ENCODE data around the gene NSA2.
"Not testable (repeated sequence)": the region's sequence is repeated elsewhere in the genome, so short reads cannot be mapped to it uniquely, and the experiment has no call there.

Gene NSA2

DNA sequence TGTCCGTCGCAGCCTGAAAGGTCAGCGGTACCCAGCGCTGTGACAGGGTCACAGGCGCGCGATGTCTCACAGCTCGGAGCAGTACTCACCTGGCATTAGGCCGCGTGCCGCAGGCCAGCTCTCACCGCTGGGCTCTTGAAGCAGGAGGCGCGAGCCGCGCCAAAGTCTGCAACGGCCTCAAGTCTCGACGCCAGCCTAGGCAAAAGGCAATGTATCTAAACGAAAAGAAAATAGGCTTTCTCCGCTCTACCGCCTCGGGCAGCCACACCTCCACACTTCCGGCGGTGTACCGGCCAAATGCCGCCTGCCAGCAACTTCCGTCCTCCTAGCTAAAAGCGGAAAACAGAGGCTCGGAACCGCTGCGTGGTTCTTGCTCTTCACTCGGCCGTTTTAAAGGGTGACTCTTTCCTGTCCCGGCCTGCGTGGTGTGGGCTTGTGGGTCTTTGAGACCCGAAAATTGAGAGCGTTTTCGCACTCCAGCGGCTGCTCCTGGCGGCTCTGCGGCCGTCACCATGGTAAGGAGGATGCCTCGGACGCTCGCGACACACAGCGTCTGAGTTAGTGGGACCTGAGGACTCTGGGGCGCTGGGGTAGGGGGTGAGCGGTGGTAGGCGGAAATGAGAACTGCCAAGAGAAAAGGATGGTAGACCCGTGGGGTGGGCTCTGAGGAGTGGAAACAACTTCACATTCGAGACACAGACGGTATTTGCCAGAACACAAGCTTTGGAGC lies at the start of gene NSA2, which contains the start of gene GFM2:
Gene NSA2, plus strand, starts transcription at position 401 of the 730 bp plus-strand sequence. Its CDS starts 112 bp downstream, at position 513.
Gene GFM2, minus strand, starts transcription at position 269 of the 730 bp plus-strand sequence. CDS start 3,375 bp downstream, outside the sequence.
- peak within 1 kb of the TSS; percentile 93 to 99 (median 96) for H3K27ac Mint-ChIP-seq
- H3K36me3 Mint-ChIP-seq (ENCODE audit: low read depth): peaks cover 27% of the 10 kb centered on the region
- peak within 1 kb of the TSS; percentile 99 to 100 (median 100) for H3K4me3 Mint-ChIP-seq
- peaks cover 27% of the 10 kb centered on the region for H3K4me1 Mint-ChIP-seq
- no peaks in the 10 kb centered on the region for H3K27me3 Mint-ChIP-seq (ENCODE audit: low read depth)
- TF ChIP-seq, protein P1, sequence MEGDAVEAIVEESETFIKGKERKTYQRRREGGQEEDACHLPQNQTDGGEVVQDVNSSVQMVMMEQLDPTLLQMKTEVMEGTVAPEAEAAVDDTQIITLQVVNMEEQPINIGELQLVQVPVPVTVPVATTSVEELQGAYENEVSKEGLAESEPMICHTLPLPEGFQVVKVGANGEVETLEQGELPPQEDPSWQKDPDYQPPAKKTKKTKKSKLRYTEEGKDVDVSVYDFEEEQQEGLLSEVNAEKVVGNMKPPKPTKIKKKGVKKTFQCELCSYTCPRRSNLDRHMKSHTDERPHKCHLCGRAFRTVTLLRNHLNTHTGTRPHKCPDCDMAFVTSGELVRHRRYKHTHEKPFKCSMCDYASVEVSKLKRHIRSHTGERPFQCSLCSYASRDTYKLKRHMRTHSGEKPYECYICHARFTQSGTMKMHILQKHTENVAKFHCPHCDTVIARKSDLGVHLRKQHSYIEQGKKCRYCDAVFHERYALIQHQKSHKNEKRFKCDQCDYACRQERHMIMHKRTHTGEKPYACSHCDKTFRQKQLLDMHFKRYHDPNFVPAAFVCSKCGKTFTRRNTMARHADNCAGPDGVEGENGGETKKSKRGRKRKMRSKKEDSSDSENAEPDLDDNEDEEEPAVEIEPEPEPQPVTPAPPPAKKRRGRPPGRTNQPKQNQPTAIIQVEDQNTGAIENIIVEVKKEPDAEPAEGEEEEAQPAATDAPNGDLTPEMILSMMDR (IDR thresholded peaks at IDR 0.05; ENCODE audit: unreplicated experiment in 3 of 3): no peak
- no peaks in the 10 kb centered on the region for H3K9me3 Mint-ChIP-seq

- no peaks in the 10 kb centered on the region for H3K27me3 Mint-ChIP-seq (ENCODE audit: low read depth)
- no peaks in the 10 kb centered on the region for H3K4me1 Mint-ChIP-seq
- peaks cover 33% of the 10 kb centered on the region for H3K36me3 Mint-ChIP-seq (ENCODE audit: low read depth)
- no peak overlapping the region for H3K27ac Mint-ChIP-seq
- TF ChIP-seq, protein P1 (IDR thresholded peaks at IDR 0.05; ENCODE audit: unreplicated experiment in 3 of 3): no peak
- peaks cover under 1% of the 10 kb centered on the region for H3K9me3 Mint-ChIP-seq
- no peak overlapping the region for H3K4me3 Mint-ChIP-seq
These were observed 49.5 kb upstream of the NSA2 start for GRCh38 chr5:74717596-74717995.

GRCh38 chr5:74722271-74722670 lies 44.8 kb upstream of the NSA2 start:
- Mint-ChIP-seq H3K9me3 (no peaks in the 10 kb centered on the region), H3K27me3 (ENCODE audit: low read depth) (no peaks in the 10 kb centered on the region), H3K4me3 (no peak overlapping the region), H3K27ac (no peak overlapping the region), H3K4me1 (no peaks in the 10 kb centered on the region), H3K36me3 (ENCODE audit: low read depth) (peaks cover 41% of the 10 kb centered on the region)
- TF ChIP-seq, protein P1 (IDR thresholded peaks at IDR 0.05; ENCODE audit: unreplicated experiment in 3 of 3): no peak

DNA sequence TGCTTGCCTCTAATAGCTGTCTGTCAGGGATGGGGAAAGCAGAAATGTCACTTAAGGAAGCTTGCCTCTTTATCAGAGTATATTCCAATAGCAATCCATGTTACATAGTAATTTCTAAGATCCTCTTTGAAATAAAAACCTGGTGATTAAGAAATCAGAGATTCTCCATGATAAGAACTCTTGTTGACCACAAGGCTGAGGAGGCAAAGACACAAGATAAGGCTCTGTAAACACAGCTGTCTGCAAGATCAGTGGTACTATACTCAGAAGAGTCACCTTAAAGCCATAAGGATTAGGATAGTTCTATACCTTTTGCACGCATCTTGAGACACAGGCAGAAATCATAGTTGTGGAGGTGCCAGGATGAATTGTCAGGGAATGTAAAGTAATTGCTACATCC lies 41.7 kb upstream of the NSA2 start:
- TF ChIP-seq, protein P1 (IDR thresholded peaks at IDR 0.05; ENCODE audit: unreplicated experiment in 3 of 3): no peak
- H3K27ac Mint-ChIP-seq: no peak overlapping the region
- H3K4me1 Mint-ChIP-seq: no peaks in the 10 kb centered on the region
- no peaks in the 10 kb centered on the region for H3K27me3 Mint-ChIP-seq (ENCODE audit: low read depth)
- H3K9me3 Mint-ChIP-seq: no peaks in the 10 kb centered on the region
- peaks cover 33% of the 10 kb centered on the region for H3K36me3 Mint-ChIP-seq (ENCODE audit: low read depth)
- H3K4me3 Mint-ChIP-seq: no peak overlapping the region

DNA sequence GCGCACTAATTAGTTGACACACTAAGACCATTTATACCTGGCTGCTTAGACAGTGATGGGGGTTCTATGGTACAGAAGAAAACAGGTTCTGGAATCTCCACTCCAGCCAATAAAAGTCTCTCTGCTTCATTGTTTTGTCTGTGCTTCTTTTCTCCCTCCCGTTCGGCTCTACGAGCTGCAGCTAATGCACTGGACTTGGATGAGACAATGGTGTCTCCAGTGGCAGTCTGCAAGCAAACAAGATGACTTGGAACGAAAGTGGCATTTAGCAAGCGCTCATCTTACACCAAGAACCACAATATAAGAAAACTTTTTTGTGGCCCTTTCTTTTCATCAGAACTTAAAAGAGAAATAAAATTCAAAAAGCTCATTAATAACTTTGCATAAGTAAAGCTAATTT lies 30.3 kb upstream of the NSA2 start:
- TF ChIP-seq, protein P1 (IDR thresholded peaks at IDR 0.05; ENCODE audit: unreplicated experiment in 3 of 3): no peak
- peaks cover 46% of the 10 kb centered on the region for H3K36me3 Mint-ChIP-seq (ENCODE audit: low read depth)

GRCh38 chr5:74738406-74738805 lies 28.6 kb upstream of the NSA2 start:
- TF ChIP-seq, protein P1 (IDR thresholded peaks at IDR 0.05; ENCODE audit: unreplicated experiment in 3 of 3): no peak
- Mint-ChIP-seq H3K27me3 (ENCODE audit: low read depth) (no peaks in the 10 kb centered on the region), H3K27ac (no peak overlapping the region), H3K9me3 (no peaks in the 10 kb centered on the region), H3K36me3 (ENCODE audit: low read depth) (peaks cover 40% of the 10 kb centered on the region), H3K4me1 (no peaks in the 10 kb centered on the region), H3K4me3 (no peak overlapping the region)

More for the DNA sequence above, 30.3 kb upstream of the NSA2 start:
- no peak overlapping the region for H3K4me3 Mint-ChIP-seq
- H3K9me3 Mint-ChIP-seq: no peaks in the 10 kb centered on the region
- H3K4me1 Mint-ChIP-seq: no peaks in the 10 kb centered on the region
- H3K27me3 Mint-ChIP-seq (ENCODE audit: low read depth): no peaks in the 10 kb centered on the region
- no peak overlapping the region for H3K27ac Mint-ChIP-seq

GRCh38 chr5:74748742-74749141 lies 18.3 kb upstream of the NSA2 start:
- not testable (repeated sequence) for H3K27me3 Mint-ChIP-seq (ENCODE audit: low read depth); H3K27ac Mint-ChIP-seq; H3K9me3 Mint-ChIP-seq; H3K4me3 Mint-ChIP-seq; H3K4me1 Mint-ChIP-seq
- H3K36me3 Mint-ChIP-seq (ENCODE audit: low read depth): peaks cover 64% of the 10 kb centered on the region
